HEK293 (cell line): Measurements from ENCODE around the gene IGSF9B.

Source experiments
- CTCF ChIA-PET: fragments of 350-600 bp; formaldehyde crosslinking; extraction: SDS; loops from one replicate; lab custom pipeline; 2021; ENCODE audit warnings: antibody characterized with exemption; lab: Yijun Ruan, JAX
- POLR2A ChIA-PET: fragments of 300-600 bp; formaldehyde crosslinking; extraction: SDS; loops from one replicate; lab custom pipeline; 2020; ENCODE audit warnings: antibody characterized with exemption, inconsistent platforms; lab: Yijun Ruan, JAX
- H3K27ac ChIP-seq: fragments of 200-500 bp; sonication (Bioruptor generic); 2 replicates; pipeline ENCODE4 v1.5.1; 2014; ENCODE audit warnings: low read depth, low read length, control low read depth, inconsistent platforms; ENCODE audit errors: extremely low read depth
- H3K36me3 ChIP-seq, 2 experiments: fragments of 200-500 bp in 1 of 2; sonication (Bioruptor generic) in 1 of 2; 1 replicate in 1 of 2; 2 replicates in 1 of 2; pipeline ENCODE4 v1.5.1; 2014 to 2017; ENCODE audit warnings: inconsistent platforms in 2 of 2, low read length in 2 of 2; ENCODE audit not compliant: control insufficient read depth in 2 of 2, insufficient read depth in 1 of 2
- H3K4me1 ChIP-seq: fragments of 200-500 bp; sonication (Bioruptor generic); 2 replicates; pipeline ENCODE4 v1.5.1; 2014; ENCODE audit warnings: mild to moderate bottlenecking, low read length, inconsistent platforms; ENCODE audit not compliant: control insufficient read depth, insufficient read depth
- H3K4me3 ChIP-seq: 2 replicates; pipeline ENCODE4 v1.5.1; 2011; ENCODE audit warnings: low read depth, mild to moderate bottlenecking, control low read depth, low read length, moderate library complexity
- H3K9me3 ChIP-seq: fragments of 200-500 bp; sonication (Bioruptor generic); 2 replicates; pipeline ENCODE4 v1.5.1; 2014; ENCODE audit warnings: low read depth, low read length, inconsistent platforms; ENCODE audit not compliant: control insufficient read depth, insufficient read depth
- BCL11A ChIP-seq: fragments of 450-650 bp; formaldehyde crosslinking; IDR thresholded peaks from 2 replicates; pipeline ENCODE4 v1.5.1; 2016; ENCODE audit warnings: low read depth, missing biosample characterization, missing genetic modification characterization
- GLI2 ChIP-seq: fragments of 450-650 bp; formaldehyde crosslinking; IDR thresholded peaks from 2 replicates; pipeline ENCODE4; 2017; ENCODE audit warnings: missing biosample characterization, missing genetic modification characterization, low read depth, borderline replicate concordance
- GLI4 ChIP-seq: fragments of 450-650 bp; formaldehyde crosslinking; IDR thresholded peaks from 2 replicates; pipeline ENCODE4 v1.5.1; 2016; ENCODE audit warnings: missing biosample characterization, missing genetic modification characterization
- KLF9 ChIP-seq: fragments of 450-650 bp; formaldehyde crosslinking; IDR thresholded peaks from 2 replicates; pipeline ENCODE4 v1.5.1; 2016; ENCODE audit warnings: missing biosample characterization, missing genetic modification characterization, low read depth
- OSR2 ChIP-seq: fragments of 450-650 bp; formaldehyde crosslinking; IDR thresholded peaks from 2 replicates; pipeline ENCODE4 v1.5.1; 2016; ENCODE audit warnings: missing biosample characterization, missing genetic modification characterization
- OVOL3 ChIP-seq: fragments of 450-650 bp; formaldehyde crosslinking; IDR thresholded peaks from 2 replicates; pipeline ENCODE4 v1.5.1; 2016; ENCODE audit warnings: missing biosample characterization, missing genetic modification characterization
- ZIC2 ChIP-seq: fragments of 450-650 bp; formaldehyde crosslinking; IDR thresholded peaks from 2 replicates; pipeline ENCODE4 v1.5.1; 2016; ENCODE audit warnings: missing biosample characterization, missing genetic modification characterization
- ZNF19 ChIP-seq: fragments of 450-650 bp; formaldehyde crosslinking; IDR thresholded peaks from 2 replicates; pipeline ENCODE4; 2016; ENCODE audit warnings: missing biosample characterization, missing genetic modification characterization, low read depth
- ZNF221 ChIP-seq: fragments of 450-650 bp; formaldehyde crosslinking; IDR thresholded peaks from 2 replicates; pipeline ENCODE4 v1.5.1; 2017; ENCODE audit warnings: missing biosample characterization, missing genetic modification characterization, borderline replicate concordance
- ZNF292 ChIP-seq: fragments of 450-650 bp; formaldehyde crosslinking; IDR thresholded peaks from 2 replicates; pipeline ENCODE4 v1.5.1; 2016; ENCODE audit warnings: low read depth, missing biosample characterization, missing genetic modification characterization, borderline replicate concordance
- ZNF335 ChIP-seq: fragments of 450-650 bp; formaldehyde crosslinking; conservative IDR thresholded peaks from 2 replicates; pipeline ENCODE4 v1.5.1; 2016; ENCODE audit warnings: missing biosample characterization, missing genetic modification characterization
- ZNF426 ChIP-seq: fragments of 450-650 bp; formaldehyde crosslinking; IDR thresholded peaks from 2 replicates; pipeline ENCODE4 v1.5.1; 2017; ENCODE audit warnings: missing biosample characterization, missing genetic modification characterization, mild to moderate bottlenecking, inconsistent platforms, moderate library complexity
- ZNF664 ChIP-seq: fragments of 450-650 bp; formaldehyde crosslinking; IDR thresholded peaks from 2 replicates; pipeline ENCODE4 v1.5.1; 2016; ENCODE audit warnings: missing biosample characterization, missing genetic modification characterization
- ZNF701 ChIP-seq: fragments of 450-650 bp; formaldehyde crosslinking; IDR thresholded peaks from 2 replicates; pipeline ENCODE4 v1.5.1; 2016; ENCODE audit warnings: missing biosample characterization, missing genetic modification characterization
- ZNF785 ChIP-seq: fragments of 450-650 bp; formaldehyde crosslinking; IDR thresholded peaks from 2 replicates; pipeline ENCODE4 v1.5.1; 2016; ENCODE audit warnings: missing biosample characterization, missing genetic modification characterization
- ZSCAN23 ChIP-seq: fragments of 450-650 bp; formaldehyde crosslinking; IDR thresholded peaks from 2 replicates; pipeline ENCODE4 v1.5.1; 2016; ENCODE audit warnings: missing biosample characterization, missing genetic modification characterization
- TF ChIP-seq, protein P1 (sequence below): fragments of 450-650 bp; formaldehyde crosslinking; IDR thresholded peaks from 2 replicates; pipeline ENCODE4 v1.5.1; 2016; ENCODE audit warnings: missing biosample characterization, missing genetic modification characterization
- TF ChIP-seq, protein P2 (sequence below): fragments of 450-650 bp; formaldehyde crosslinking; IDR thresholded peaks from 2 replicates; pipeline ENCODE4 v1.5.1; 2017; ENCODE audit warnings: missing biosample characterization, missing genetic modification characterization
- TF ChIP-seq, protein P3 (sequence below): fragments of 450-650 bp; formaldehyde crosslinking; IDR thresholded peaks from 2 replicates; pipeline ENCODE4 v1.5.1; 2016; ENCODE audit warnings: missing biosample characterization, missing genetic modification characterization

Gene IGSF9B

DNA sequence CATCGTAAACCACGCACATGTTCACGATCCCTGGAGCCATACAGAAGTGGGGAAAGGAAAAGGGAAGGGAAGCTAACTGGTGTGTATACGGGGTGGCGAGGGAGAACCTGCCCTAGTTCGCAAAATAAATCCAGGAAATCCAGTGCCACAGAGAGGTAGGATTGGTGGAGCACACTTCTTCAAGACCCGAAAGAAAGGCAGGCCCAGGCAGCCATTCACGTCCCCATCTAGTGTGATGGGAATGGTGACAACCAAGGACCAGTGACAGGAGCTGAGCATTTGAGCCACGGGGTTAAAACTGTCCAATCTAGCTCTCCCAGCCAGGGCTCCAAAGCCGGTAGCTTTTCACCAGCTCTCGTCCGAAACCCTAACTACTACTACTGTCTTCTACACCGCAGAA is 53.7 kb downstream of the IGSF9B start:
- ChIA-PET CTCF (no interaction called here), POLR2A (no interaction called here)
- TF ChIP-seq ZNF426: no peak
- no peak for TF ChIP-seq ZNF664 (tag by site-specific recombination)
- no peak for TF ChIP-seq ZSCAN23 (tag by site-specific recombination)
- no peak for TF ChIP-seq GLI2 (tag by site-specific recombination)
- TF ChIP-seq ZNF292 (tag by site-specific recombination): no peak
- TF ChIP-seq, protein P1, sequence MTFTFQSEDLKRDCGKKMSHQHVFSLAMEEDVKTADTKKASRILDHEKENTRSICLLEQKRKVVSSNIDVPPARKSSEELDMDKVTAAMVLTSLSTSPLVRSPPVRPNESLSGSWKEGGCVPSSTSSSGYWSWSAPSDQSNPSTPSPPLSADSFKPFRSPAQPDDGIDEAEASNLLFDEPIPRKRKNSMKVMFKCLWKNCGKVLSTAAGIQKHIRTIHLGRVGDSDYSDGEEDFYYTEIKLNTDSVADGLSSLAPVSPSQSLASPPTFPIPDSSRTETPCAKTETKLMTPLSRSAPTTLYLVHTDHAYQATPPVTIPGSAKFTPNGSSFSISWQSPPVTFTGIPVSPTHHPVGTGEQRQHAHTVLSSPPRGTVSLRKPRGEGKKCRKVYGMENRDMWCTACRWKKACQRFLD (tag by site-specific recombination): no peak
- H3K4me1 ChIP-seq: no peaks in the 10 kb centered on the region
- peaks cover 0 to 5% of the 10 kb centered on the region in 2 experiments; a peak in 1 of 3 replicates for H3K36me3 ChIP-seq
- H3K4me3 ChIP-seq: no peak overlapping the region
- no peak overlapping the region for H3K27ac ChIP-seq
- H3K9me3 ChIP-seq: no peaks in the 10 kb centered on the region

DNA sequence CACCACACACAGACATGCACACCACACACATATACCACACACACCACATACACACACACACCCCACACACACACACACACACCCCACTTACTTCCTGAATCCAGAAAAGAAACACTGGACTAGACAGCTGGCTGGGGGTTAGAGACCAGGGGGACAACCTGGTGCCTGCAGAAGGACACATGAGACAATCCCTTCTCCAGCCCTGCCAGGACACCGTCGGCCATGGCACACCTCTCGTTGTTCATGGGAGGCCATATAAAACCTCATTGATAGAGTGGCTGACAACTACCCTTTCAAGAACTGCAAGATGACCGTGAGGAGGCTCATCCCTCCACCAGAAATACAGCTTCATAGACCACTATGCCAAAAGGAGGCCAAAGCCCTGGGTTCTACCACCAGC is 54.3 kb downstream of the IGSF9B start:
- Histone ChIP-seq H3K27ac (no peak overlapping the region), H3K9me3 (no peaks in the 10 kb centered on the region)
- POLR2A ChIA-PET: no interaction called here
- CTCF ChIA-PET: no interaction called here
- no peak for TF ChIP-seq OVOL3 (tag by site-specific recombination)
- TF ChIP-seq ZNF335 (tag by site-specific recombination): no peak
- TF ChIP-seq ZNF701: no peak
- TF ChIP-seq ZNF221: no peak
- no peak for TF ChIP-seq ZIC2 (tag by site-specific recombination)
- no peak for TF ChIP-seq OSR2 (tag by site-specific recombination)
- no peak for TF ChIP-seq ZNF19 (tag by site-specific recombination)
- TF ChIP-seq GLI4 (tag by site-specific recombination): no peak
- TF ChIP-seq BCL11A: no peak
- TF ChIP-seq, protein P2, sequence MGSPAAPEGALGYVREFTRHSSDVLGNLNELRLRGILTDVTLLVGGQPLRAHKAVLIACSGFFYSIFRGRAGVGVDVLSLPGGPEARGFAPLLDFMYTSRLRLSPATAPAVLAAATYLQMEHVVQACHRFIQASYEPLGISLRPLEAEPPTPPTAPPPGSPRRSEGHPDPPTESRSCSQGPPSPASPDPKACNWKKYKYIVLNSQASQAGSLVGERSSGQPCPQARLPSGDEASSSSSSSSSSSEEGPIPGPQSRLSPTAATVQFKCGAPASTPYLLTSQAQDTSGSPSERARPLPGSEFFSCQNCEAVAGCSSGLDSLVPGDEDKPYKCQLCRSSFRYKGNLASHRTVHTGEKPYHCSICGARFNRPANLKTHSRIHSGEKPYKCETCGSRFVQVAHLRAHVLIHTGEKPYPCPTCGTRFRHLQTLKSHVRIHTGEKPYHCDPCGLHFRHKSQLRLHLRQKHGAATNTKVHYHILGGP (tag by site-specific recombination): no peak
- TF ChIP-seq, protein P3, sequence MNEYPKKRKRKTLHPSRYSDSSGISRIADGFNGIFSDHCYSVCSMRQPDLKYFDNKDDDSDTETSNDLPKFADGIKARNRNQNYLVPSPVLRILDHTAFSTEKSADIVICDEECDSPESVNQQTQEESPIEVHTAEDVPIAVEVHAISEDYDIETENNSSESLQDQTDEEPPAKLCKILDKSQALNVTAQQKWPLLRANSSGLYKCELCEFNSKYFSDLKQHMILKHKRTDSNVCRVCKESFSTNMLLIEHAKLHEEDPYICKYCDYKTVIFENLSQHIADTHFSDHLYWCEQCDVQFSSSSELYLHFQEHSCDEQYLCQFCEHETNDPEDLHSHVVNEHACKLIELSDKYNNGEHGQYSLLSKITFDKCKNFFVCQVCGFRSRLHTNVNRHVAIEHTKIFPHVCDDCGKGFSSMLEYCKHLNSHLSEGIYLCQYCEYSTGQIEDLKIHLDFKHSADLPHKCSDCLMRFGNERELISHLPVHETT: no peak
- TF ChIP-seq, all 188 proteins: peak for 0
- Histone ChIP-seq H3K36me3 (peaks cover 0 to 5% of the 10 kb centered on the region in 2 experiments; a peak in 1 of 3 replicates), H3K4me3 (no peak overlapping the region), H3K4me1 (no peaks in the 10 kb centered on the region)

DNA sequence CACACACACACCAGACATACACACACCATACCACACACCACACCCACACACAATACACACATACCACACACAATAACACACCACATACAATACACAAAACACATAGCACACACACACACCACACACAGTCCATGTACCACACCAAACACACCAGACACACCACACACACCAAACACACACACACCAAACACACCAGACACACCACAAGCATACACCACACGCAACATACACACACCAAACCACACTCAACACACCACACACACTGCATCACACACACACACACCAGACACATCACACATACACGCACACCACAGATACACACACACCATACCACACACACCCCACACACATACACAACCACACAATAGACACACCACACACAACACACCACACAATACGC is 54.8 kb downstream of the IGSF9B start:
- TF ChIP-seq KLF9 (tag by site-specific recombination) (peak; percentile 12; the same call in 1 of the 2 replicates), ZNF292 (tag by site-specific recombination) (no peak), ZNF785 (tag by site-specific recombination) (0 out of 2 replicates have a peak, but pooled peaks have one; percentile 56)
- CTCF ChIA-PET: no interaction called here
- no peak overlapping the region for H3K27ac ChIP-seq
- no peaks in the 10 kb centered on the region for H3K4me1 ChIP-seq
- no peak overlapping the region for H3K4me3 ChIP-seq
- no peaks in the 10 kb centered on the region for H3K9me3 ChIP-seq
- POLR2A ChIA-PET: no interaction called here
- H3K36me3 ChIP-seq: peaks cover 0 to 5% of the 10 kb centered on the region in 2 experiments; a peak in 1 of 3 replicates
